HG03469 (cell line): ENCODE measurements around the gene SPECC1.
"Not testable (repeated sequence)": the region's sequence is repeated elsewhere in the genome, so short reads cannot be mapped to it uniquely, and the experiment has no call there.

ENCODE experiments used
- ATAC-seq: cut with Tn5 transposase; IDR thresholded peaks from one replicate; pipeline ENCODE4 v1.9.1; 2021; ENCODE audit warnings: mild to moderate bottlenecking, moderate library complexity, moderate number of reproducible peaks; ENCODE audit not compliant: unreplicated experiment

The SPECC1 gene

DNA sequence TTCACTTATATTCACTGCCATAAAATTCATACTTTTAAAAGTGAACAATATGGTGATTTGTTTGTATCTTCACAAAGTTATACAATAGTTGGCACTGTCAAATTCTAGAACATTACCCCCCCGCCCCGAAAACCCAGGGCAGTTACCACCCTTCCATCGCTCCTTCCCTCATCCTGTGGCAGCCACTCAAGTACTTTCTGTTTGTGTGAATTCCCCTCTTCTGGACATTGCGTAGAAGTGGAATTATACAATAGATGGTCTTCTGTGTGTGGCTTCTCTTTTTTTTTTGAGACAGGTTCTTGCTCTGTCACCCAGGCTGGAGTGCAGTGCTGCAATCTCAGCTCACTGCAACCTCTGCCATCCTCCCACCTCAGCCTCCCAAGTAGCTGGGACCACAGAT lies 58.6 kb downstream of the SPECC1 start:
- ATAC-seq: no peak

DNA sequence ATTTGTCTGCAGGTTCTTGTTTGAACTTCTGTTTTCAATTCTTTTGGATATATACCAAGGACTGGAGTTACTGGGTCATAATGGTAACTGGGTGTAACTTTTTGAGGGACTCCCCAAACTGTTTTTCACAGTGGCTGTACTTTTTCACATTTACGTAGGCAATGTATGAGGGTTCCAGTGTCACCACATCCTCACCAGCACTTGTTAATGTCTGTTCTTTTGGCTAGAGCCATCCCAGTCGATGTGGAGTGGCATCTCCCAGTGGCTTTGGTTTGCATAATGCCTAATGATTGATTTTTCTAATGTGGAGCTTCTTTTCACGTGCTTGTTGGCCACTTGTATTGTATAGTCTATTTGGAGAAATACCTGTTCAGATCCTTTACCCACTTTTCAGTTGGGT lies 59.3 kb downstream of the SPECC1 start:
- ATAC-seq: no peak

DNA sequence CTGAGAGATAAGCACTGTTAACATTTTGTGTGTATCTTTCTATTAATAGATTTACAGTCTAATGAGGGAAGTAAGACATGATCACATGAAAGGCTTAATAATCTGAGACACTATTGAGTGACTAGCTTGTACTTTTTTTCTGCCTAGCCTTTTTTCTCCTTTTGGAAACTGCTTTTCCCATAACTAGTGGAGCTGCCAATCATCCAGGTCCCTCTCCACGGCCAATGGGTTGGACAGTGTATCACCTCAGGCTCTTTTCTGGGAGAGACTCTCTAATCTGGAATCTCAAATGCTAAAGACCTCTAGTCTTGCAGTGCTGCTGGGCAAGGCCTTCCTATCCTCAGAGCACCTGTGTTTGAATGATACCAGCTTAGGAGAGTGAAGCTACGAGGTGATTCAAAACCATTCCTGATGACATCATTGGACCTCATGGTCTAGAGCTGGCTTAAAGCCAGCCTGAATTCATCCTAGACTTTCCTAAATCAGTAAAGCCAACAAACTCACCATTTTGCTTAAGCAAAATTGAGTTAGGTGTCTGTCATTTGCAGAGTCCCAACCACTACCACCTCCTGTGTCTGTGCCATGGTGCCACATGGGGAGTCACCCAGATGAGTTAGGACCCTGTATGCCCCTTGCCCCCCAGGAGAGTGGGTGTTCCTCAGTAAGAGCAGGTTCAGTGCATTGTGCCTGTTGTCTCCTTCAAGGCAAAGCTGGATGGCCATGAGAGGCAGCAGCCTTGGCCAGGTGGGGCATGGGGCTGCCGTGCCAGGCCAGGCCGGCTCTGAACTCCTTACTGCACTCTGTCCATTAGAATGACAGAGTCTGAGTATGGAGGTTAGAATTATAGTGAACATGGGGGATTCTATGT lies 62.9 kb downstream of the SPECC1 start:
- ATAC-seq: no peak

DNA sequence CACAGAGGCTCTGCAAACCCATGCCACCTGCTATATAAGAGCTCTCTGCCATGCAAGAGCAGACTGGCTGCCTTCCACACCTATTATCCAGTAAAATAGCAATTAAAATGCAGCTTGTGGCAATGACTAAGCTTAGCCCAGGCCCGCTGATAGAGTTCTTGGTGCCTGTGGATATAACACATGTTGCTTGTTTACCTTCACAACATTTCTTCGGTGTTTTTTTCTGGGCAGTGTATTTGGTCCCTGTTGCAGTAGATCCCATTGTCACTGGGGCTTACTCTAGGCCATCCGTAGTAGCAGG lies 63.5 kb downstream of the SPECC1 start:
- ATAC-seq: no peak

DNA sequence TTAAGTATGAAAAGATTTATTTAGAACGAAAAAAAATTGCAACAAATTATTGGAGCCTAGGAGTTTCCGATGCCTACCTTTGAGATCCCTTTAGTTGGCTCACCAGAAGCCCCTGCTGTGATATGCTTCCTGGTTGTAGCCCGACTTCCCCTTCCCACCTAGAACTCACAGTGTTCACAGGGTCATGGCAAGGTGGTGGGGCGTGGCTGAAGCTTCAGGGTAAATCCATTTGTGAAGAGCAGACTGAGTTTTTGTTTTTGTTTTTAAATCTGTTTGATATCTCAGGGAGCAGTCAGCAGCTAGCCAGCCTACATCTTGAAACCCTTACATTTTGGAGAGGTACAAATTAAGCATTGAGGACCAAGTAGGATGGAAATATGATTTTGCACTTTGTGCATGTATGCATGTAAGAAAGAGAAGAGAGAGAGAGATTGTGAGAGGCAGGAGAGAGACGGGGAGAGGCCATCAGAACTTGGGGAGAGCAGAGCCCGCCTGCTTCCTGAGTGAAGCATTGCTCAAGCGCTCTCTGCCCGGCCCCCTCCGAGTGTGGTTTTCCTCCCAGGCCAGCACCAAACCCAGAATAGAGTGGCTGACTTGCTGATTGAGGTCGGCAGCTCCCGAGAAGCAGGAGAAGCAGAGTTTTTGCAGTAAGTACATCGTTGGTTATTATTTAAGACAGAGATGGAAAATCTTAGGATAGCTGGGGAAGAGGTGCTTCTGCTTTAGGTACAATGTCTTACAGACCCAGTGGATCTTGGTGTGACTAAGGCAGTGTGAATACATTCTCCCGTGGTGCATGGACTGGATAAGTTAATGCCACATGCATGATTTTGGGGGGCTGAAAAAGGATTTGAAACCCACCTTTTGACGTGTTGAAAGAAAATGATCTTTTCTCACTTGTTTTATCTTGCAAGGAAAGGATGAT lies 64.2 kb downstream of the SPECC1 start:
- ATAC-seq: no peak

DNA sequence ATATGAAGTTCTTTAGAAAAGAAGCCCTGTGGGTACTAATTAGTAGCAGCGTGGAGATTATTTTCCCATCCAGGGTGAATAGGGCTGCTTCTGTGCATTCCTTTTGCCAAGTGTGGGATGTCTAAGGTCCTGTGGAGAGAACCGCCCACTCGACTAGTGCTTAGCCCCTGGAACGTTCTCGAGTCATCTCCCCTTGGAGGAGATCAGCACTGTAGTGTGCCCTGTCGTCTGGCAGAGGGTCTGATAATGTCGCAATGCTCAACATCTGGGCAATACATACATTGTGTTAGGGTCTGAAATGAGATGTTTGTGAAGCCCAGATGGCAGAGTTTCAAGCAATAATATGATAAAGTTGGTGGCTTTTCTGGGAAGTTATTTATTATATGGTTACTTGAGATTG lies 64.8 kb downstream of the SPECC1 start:
- ATAC-seq: no peak

DNA sequence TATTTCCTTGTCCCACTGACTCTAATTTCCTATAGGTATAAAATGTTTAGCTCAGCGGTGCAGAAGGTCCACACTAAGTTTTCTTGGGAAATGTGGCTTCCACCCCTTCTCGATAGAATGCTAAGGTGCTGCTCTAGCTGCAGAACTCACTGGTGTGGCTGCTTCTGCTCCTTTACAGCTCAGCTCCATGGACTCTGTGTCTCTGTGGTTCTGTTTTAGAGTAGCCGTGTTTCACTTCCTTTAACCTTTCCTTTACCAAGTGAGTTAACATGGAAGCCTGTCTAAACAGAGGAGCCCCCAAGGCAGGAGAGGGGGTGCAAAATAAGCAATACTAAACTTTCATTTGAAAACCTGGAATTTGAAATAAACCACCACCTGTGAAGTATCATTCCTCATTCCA lies 65.3 kb downstream of the SPECC1 start:
- ATAC-seq: no peak

DNA sequence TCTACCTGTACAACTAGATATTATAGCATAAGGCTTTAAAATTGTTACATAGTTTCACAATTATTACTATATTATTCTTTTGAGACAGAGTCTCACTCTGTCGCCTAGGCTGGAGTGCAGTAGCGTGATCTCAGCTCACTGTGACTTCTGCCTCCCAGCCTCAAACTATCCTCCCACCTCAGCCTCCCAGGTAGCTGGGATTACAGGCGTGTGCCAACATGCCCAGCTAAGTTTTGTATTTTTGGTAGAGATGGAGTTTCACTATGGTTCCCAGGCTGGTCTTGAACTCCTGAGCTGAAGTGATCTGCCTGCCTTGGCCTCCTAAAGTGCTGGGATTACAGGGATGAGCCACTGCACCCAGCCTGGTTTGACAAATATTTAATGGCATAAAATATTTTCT lies 67.0 kb downstream of the SPECC1 start:
- not testable (repeated sequence) for ATAC-seq

DNA sequence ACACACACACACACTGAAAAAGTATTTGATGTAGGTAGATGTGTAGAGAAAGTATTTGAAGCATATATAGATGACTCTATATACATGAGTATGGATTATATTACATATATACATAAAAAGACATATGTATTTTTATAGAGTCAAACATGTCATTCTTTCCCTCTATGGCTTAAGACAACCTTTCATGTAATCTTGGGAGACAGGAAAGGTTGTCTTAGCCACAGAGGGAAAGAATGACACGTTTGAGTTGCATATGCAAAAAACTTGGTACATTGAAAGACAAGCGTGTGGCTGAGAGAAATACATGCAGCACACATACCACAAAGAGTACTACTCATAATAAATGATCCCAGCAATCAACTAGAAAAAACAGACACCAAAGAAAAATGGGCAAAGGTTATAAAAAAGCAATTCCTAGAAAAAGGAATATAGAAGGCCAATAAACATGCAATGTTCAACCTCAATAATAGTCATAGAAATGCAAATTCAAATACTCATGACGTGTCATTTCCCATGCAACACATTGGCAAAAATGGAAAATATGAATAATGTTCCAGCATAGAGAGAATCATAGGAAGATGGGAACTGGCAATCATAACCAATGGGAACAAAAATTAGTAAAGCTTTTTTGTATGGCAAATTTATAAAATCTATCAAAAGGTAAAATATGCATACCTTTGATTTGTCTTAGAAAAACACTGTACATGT lies 69.0 kb downstream of the SPECC1 start:
- no peak for ATAC-seq

DNA sequence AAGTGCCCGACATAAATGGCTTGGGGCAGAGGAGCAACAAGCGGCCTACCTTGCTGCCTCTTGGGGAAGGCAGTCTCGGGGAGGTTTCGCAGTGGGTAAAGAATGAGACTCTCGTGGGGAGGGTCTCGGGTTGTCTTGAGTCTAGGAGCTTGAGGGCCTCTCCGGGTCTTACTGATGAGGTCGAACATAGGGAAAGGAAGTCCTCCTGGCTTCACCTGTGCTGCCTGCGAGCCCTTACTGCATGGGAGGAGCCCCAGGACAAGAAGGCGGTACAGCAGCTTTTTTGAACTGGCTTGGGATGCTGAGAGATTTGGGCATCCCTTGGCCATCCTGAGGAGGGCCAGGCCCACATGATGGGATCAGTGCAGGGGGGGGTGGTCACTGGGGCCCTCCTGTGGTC lies 71.4 kb downstream of the SPECC1 start:
- no peak for ATAC-seq

DNA sequence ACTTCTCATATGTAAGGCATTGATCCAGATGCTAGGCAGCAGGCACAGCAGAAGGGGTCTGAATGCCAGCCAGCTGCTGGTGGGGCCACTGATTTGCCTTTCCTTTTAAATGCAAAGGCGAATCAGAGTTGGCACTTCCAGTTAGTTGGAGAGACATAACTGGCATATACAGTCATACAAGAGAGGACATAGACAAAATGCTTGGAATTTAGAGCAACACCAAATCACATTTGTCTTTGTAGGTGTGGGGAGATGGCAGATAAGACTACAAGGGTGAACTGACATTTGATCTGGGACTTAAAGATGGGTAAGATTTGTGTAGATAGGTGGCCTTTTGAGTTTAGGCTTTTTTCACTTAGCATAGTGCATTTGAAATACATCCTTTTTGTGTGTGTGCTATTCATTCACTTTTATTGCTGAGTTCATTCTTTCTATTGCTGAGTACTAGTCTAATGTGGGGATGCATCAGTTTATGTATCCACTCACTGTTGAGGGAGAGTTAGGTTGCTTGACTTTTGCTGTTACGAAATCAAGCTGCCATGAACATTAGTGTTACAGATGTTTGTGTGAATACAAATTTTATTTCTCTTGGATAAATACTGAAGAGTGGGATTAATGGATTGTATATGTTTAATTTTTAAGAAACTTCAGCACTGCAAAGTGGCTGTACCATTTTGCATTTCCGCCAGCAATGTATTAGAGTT lies 74.1 kb downstream of the SPECC1 start:
- ATAC-seq: no peak

DNA sequence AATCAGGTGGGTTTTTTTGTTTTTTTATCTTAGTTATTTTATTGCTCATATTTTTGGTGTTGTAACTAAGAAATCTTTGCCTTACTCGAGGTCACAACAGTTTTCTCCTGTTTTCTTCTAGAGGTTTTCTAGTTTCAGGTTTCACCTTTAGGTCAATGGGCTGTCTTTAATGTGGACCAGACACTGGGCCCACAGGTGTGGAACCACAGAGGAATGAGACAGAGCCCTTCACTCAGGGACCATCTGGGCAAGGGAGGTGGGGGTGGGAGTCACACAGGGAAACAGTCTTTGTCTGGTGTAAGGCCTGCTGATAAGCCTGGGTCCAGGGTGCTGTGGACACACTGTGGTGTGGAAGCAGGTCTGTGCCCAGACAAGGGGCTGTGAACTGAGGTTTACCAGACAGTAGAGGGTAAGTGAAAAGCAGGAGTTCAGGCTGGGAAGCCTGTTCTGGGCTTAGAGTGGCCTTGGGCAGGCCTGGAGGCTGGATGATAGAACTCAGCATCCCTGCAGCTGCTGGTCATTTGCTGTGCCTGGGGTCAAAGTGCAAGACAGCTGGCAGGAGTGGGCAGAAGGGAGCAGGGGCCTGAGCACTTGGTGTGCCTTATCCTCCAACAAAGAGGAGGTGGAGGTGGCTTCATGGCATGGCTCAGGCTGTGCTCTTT lies 75.6 kb downstream of the SPECC1 start:
- no peak for ATAC-seq

DNA sequence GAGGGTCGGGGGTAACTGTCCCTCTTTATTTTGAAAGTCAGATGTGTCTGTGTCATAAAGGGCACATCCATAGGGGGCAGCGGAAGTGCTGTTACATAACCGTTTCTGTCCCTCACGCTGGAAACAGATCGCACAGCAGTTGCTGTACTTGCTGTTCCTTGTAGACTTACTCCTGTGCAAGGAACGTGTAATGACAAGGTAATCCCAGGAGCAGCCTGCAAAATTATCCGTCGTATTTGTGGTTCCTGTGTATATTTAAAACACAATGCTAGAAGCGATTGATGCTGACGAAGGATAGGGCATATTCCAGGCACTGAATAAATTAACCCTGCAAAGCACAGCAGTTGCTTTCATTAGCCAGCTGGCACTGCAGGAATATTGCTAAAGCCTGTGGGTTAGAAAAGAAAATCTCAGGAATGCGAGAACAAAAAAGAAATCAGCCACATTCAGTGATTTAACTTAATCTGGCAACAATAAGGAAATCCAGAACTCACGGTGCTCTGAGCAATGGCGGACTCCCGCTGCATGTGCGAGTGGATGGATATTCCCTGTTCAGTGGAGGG lies 76.2 kb downstream of the SPECC1 start:
- no peak for ATAC-seq

DNA sequence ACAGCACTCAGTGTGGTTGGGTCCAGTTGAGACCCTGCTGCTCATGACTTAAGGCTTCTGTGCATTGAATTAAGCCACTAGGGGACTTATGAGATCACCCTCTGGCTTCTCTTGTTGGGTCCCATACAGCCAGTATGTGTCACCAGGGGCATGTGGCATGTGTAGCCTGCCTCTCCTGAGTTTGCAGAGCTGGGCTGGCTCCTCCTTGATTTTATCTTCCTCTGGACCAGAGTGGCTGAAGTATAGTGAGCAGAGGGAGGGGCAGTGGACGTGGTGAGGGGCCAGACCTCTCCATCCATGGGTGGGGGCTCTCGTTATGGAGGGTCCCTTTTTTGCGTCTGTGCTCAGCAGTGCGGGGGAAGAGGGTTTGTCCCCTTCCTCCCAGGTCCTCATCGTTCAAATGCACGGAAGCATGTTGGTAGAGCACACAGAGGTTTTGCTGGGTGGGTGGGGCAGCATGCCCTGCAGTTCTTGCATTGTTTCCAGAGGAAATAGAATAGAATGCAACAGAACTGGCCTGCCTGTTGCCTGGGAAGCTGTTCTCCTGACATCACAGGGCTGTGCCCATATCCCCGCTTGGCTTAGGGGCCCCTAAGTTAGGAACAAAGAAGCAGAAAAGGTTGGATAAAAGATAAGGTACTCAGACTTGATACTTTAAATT lies 77.4 kb downstream of the SPECC1 start:
- no peak for ATAC-seq

DNA sequence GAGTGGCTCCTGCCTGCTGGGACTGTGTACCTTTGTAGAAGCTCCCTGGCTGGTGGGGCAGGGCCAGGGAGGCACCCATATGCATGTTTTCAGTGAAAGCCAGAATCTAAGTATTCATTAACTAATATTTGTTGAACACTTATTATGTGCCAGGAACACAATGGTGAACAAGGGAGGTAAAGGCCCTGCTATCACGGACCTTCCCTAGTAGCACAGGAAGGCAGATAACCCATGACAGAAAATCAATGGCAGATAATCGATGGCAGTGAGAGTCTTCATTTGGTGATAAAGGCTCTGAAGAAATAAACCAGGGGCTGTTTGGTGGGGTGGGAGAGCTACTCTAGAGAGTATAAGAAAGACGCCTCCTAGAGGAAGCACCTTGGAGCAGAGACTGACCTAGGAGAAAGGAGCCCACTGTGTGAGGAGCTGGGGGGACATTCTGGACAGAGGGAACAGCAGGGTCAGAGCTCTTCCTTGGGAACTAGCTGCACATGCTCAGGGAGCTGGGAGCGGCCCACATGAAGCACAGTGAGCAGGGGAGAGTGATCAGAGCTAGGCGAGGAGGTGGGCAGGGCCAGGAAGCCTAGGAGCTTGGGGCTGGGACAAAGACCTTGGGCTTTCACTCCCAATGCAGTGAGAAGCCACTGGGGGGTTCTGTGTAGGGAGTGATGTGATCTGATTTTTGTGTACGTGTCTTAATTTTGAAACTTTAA lies 78.5 kb downstream of the SPECC1 start:
- no peak for ATAC-seq

DNA sequence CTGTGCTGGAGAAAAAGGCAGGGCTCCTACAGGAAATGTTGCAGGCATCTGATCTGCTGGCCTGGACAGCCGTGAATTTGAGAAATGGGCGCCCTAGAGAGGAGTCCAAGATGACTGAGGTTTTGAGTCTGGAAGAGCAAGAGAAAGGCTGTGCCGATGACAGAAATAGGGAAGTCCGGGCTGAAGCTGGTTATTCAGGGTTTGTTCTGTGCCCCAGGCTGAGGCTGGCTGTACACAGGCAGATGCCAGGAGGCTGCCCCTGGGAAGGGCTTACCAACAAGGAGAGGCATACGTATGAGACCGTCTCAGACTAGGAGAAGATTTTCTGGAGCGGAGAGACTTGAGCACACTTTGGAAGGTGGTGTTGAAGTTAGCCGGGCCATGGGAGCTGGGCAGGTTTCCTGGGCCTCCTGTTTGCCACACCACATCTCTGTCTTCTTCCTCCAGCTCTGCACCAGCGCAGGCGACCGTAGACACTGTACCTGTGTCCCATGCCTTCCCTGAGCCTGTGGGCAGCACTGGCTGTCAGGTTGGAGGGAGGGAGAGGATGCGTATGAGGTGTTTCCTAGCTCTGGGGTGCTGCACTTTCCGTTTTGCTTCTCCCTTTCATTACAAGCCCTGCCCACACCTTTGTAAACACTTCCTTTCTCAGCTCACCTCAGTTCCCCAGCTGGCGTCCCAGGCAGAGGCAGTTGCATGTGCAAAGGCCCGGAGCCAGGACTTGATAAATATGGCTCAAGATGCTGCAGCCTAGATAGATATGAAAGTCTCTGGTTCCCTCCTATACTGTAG lies 80.8 kb downstream of the SPECC1 start:
- ATAC-seq: no peak

DNA sequence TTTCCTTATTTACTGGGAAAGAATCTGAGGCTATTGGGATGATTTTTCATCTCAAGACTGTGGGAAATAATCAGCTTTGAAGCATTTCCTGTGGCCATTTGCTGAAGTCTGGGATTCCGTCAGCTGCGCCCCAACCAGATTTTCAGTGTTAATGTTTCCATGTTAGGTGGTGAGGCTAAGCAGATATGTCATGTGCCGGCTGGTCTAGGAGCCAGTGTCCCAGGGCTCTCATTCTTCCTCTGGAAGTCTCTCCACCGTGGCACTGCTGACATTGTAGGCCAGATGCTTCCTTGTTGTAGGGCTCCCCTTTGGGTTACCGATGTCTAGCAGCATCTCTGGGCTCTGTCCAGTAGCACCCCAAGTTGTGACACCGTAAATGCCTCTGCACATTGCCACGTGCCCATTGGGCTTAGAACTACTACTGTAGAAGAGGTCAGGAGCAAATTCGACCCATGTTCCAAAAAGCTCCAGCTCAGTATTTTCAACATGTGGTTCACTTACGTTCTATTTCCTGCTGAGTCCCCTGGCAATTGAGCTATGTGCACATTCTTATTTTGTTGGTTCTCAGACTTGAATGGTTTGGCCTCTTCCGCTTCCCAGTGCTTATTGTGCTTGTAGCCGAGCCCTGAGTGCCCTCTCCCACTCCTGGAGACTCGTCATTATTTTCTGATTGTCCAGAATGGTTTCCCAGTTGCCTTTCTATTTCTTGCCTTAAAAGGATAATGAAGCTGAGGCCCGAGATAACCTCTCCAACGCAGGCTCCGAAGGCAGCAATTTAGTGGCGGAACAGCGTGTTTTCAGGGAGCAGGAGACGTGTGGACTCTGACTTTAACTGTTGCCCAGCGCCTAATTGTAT lies 82.2 kb downstream of the SPECC1 start:
- no peak for ATAC-seq
